DMS 273 treated with DMSO at 0.1 percent for 48 hours (cell line): Measurements from ENCODE around the gene SF3A2.
A peak's percentile ranks its signal among the peaks of the same experiment; 100 is the strongest.
"Not testable (repeated sequence)": the region's sequence is repeated elsewhere in the genome, so short reads cannot be mapped to it uniquely, and the experiment has no call there.

Experiments used
- DNase-seq: peaks from one replicate; lab custom pipeline; 2025; lab: John Stamatoyannopoulos, UW

SF3A2 gene

DNA sequence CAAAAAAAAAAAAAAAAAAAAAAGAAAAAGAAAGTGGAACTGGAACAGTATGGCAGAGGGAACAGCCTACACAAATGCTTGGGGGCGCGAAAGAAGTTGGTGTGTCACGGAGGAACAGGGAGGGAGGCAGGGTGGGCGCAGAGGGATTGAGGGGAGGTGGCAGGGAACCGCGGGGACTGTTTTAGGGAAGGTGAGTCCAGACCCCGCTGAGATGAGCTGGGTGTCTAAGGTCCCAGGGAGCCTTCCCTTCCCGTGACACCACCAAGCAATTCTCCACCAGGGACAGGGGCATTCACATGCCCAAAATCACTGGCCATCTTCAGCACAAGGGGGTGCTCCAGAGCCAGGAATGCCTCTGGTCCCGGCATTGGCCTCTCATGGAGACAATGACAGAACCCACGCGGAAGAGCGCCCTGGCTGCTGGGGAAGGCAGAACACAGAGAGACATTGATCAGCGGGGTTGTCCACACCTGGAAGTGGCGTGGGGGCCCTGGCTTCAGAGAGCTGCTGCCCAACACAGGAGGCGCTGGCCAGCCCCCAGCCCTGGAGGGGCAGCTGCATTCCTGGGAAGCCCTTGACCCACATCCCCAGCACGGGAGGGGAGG, 38.4 kb downstream of the SF3A2 start:
- DNase-seq: peak; percentile 33

DNA sequence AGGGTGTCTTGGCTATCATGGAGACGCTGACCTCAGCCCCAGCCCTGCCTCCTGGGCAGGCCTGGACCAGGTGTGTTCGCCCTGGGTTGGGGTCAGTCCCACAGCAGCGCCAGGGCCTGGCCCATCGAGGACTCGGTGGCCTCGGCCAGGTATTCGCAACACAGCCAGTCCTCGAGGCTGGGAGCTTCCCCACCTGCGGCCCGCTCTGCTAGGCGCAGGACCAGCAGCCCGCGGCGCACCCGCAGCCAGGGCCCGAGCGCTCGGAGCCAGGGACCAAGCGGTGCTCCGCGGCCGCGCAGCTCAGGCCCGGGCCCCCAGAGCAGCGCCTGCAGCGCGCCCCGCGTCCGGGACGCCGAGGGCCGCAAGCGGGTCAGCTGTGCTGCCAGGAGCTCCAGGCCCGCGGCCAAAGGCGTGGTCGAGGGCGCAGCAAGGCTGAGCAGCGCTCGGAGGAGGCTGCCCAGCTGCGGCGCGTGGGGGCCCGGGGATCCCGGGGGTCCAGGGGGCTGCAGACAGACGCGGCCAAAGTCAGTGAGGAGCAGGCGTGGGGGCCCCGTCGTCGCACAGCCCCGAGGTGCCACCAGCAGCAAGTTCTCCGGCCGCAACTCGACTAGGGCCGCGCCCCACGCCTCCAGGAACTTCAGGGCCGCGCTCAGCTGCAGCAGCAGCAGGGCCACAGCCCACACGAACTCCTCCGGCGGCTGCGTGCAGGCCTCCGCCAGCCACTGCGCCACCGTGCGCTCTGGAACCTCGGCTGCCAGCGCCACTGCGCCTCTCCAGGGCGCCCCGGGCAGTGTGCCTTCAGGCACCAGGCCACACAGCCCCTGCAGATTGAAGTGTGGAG, 39.2 kb downstream of the SF3A2 start:
- no peak for DNase-seq

DNA sequence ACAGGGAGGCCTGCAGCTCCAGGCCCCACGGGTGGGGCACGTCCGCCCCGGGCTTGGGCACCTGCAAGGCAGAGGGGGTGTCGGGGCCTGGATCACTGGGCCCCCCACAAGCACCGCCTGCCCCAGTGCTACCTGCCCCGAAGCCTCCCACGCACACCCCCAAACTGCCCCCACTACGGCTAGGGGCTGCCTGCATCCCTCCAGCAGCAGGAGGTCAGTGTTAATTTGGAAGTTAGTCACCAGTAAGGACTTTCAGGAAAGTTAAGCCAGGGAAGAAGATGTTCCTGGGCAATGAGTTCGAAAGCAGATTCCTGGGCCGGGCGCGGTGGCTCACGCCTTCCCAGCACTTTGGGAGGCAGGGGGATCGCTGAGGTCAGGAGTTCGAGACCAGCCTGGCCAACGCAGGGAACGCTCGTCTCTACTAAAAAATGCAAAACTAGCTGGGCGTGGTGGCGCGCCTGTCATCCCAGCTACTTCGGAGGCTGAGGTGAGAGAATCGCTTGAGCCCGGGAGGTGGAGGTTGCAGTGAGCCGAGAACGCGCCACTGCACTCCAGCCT, 39.9 kb downstream of the SF3A2 start:
- DNase-seq: no peak

DNA sequence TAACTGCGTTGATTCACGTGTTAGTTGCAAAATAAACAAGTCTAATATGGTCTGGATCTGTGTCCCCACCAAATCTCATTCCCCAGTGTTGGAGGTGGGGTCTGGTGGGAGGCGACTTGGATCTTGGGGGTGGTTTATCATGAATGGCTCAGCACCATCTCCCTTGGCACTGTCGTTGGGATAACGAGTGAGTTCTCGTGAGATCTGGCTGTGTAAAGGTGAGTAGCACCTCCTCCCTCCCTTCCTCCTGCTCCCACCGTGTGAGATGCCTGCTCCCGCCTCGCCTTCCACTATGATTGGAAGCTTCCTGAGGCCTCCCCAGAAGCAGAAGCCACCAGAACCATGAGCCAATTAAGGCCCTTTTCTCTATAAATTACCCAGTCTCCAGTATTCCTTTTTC, 40.5 kb downstream of the SF3A2 start:
- DNase-seq: no peak

DNA sequence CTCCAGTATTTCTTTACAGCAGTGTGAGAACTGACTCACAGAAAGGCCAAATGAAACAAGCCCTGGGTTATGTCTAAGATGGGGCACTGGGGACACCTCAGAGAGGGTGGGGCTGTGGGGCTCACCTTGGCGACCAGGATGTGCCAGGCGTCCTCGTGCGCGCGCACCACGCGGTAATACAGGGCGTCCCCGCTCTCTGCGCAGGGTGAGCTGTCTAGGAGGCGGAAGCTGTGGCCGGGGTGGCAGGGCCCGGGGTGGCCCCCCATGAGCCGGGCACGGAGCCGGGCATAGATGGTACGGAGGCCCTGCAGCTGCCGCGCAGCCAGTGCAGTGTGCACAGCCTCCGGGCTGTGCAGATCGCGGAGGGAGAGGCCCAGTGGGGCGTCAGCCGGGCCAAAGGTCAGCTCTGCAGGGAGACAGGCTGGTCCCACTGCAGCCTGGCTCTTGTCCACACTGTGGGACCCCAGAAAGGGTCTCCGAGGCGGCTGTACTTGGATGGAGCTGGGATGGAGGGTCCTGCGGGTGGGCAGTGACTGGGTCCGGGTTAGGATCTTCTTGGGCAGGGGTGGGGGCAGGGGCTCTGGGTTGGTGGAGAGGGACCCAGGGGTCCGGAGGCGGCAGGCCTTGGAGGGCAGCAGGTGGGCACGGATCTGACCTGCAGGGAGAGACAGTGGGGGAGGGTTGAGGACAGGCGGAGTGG, 42.0 kb downstream of the SF3A2 start:
- DNase-seq: no peak

DNA sequence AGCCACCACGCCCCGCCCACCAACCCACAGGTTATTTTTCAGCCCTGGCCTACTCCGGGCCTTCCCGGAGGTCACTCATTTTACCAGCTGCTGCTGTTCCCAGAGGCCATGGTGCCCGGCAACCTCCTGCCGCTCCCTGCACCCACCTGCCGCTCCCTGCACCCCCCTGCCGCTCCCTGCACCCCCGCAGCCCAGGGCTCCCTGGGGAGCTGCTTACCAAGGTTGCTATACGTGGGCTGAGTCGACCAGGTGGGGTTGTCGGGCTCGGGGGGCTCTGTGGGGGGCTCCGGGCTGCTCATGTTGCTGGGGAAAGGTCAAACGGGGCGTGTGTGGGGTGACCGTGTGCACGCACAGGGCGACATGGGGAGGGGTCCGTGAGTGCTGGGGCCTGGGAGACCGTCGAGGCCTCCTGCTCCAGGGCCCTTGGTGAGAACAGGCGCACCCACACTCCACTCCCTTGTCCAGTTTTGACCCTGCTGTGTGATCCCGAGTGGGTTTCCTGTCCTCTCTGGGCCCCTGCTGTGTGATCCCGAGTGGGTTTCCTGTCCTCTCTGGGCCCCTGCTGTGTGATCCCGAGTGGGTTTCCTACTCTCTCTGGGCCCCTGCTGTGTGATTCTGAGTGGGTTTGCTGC, 44.1 kb downstream of the SF3A2 start:
- no peak for DNase-seq

DNA sequence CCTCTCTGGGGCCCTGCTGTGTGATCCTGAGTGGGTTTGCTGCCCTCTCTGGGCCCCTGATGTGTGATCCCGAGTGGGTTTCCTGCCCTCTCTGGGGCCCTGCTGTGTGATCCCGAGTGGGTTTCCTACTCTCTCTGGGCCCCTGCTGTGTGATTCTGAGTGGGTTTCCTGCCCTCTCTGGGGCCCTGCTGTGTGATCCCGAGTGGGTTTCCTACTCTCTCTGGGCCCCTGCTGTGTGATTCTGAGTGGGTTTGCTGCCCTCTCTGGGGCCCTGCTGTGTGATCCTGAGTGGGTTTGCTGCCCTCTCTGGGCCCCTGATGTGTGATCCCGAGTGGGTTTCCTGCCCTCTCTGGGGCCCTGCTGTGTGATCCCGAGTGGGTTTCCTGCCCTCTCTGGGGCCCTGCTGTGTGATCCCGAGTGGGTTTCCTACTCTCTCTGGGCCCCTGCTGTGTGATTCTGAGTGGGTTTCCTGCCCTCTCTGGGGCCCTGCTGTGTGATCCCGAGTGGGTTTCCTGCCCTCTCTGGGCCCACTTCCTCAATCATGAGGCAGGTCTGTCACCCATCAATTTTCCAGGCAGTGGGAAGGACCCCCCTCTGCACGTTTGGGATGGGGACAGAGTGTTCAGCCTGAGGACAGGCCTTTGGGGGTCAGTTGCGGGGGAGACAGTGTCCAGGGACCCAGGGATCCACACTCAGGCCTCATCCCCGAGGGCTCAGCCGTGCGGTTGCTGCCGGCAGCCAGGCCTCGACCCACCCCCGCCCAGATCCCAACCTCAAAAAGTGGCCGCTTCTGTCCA, 44.8 kb downstream of the SF3A2 start:
- not testable (repeated sequence) for DNase-seq

DNA sequence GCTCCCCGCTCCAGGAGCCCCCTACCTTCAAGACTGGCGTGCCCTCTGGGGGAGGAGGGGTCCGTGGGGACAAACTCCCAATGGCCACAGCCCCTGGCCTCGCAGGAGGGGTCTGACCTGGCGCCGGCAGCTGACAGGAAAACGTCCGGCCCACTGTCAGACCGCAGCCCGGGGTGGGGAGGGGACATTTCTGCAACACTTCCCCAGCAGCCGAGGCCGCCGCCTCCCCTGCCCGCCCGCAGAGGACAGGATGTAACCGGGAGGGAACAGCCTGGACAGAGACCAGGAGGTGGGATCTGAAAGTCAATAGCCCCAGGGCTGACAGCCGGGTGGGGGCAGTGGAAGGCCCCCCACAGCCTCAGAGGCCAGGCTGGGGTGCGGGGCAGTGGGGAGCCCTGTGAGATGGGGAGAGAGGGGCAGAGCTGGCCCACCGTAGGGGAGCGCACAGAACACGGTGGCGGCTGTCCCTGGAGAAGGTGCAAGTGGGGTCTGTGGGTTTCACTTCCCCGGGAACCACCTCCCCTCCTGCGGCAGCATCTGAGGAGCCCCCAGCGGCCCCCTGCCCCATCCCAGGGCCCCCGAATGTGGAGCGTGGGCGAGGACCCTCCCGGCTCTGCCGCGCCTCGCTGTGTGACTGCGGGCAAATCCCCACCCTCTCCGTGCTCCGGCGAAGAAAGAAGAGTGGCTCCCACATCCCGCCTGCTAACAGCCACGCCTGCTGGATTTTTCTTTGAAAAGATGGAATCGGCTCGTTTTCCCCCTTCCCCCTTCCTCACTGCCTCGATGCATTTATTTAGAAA, 45.6 kb downstream of the SF3A2 start, which contains the start of gene PEAK3:
Gene PEAK3 (minus strand): TSS at position 114 of the 800 bp plus-strand sequence. CDS start 1,244 bp downstream, outside the sequence.
- DNase-seq: no peak

DNA sequence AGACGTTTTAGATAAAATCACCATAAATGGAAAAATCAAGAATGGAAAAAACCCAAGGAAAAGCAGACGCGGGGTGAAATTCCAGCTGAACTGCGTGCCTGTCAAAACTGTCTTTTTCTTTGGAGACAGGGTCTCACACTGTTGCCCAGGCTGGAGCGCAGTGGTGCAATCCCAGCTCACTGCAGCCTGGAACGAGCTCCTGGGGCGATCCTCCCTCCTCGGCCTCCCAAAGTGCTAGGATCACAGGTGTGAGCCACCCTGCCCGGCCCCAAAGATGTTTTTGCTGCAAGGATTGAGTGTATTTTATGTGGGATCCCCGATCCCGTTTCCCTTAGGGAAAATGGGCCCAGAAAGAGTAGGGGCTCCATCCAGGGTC, 46.2 kb downstream of the SF3A2 start:
- no peak for DNase-seq

DNA sequence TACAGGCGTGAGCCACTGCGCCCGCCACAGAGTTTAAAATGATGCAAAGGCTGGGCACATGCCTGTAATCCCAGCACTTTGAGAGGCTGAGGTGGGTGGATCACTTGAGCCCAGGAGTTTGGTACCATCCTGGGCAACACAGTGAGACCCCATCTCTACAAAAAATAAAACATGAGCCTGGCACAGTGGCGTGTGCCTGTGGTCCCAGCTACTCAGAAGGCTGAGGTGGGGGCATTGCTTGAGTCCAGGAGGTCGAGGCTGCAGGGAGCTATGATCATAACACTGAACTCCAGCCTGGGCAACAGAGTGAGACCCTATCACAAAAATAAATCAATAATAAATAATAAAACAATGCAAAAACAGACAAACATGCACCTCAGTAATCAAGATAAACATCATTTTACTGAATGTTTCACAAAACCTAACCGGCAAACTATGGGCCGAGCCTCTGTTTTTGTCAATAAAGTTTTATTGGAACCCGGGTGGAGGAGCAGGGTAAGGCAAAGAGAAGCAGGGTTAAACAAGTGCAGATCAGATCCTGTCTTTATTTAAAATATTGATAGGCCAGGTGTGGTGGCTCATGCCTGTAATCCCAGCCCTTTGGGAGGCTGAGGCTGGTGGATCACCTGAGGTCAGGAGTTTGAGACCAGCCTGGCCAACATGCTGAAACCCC, 47.3 kb downstream of the SF3A2 start:
- no peak for DNase-seq

DNA sequence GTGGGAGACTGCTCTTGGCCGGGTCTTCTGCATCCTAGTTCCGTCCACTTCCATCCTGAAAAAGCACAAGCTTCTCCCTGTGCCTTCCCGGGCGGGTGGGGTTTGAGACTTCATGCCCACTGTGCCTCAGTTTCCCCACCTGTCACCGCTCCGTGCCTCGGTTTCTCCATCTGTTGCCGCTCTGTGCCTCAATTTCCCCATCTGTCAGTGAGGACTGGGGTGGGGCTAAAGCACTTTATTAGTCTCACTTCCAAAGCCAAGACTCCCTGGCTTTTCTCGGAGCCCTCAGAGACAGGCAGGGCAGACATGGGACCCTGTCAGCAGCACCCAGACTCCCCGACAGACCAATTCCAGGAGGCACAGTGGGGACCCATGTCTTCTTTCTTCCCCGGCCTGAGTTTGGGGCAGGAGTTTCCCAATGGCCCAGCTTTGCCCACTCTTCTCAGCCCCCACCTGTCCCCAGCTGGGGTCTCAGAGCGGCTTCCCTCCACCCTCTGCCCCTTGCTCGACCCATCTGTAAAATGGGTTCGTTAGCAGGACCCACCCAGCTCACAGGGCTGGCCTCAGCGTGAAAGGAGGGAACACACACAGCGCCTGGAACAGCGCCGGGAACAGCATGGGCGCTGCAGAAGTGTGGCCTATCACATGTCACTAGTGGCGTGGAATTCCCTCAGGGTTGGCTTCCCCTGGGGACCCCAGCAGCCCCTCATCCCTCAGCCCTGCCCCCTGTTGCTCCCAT, 49.9 kb downstream of the SF3A2 start:
- no peak for DNase-seq

DNA sequence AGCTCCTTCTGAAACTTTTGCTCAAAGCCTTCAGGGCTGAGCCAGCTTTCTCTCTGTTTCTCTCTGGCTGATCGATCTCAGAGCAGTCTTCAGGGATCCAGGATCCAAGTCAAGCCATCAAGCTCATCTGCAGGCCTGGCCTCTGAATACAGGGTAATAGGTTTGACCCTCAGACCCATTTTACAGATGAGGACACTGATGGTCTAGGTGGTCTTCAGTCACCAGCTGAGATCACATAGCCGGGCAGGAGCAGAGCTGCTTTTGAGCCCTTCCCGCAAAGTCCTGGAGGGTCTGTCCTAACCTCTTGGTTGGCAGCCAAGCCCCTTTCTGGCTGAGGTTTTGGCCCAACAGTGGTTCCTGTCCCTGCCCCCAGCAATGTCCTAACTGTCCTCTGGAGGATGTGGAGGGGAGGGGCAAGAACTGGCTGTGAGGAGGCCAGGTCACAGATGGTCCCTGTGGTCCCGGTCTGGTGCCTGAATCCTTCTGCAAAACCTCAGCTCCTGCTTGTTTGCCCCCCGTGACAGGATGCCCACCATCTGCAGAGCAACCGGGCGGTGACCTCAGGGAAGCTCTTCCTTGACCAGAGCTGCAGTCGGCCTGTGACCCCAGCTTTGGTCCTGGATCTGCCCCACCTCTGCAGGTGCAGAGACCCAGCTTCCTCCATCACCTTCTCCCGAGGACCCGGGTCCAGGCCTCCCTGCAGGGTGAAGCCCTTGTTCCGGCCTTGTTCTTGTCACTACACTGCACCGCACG, 51.1 kb downstream of the SF3A2 start:
- no peak for DNase-seq

DNA sequence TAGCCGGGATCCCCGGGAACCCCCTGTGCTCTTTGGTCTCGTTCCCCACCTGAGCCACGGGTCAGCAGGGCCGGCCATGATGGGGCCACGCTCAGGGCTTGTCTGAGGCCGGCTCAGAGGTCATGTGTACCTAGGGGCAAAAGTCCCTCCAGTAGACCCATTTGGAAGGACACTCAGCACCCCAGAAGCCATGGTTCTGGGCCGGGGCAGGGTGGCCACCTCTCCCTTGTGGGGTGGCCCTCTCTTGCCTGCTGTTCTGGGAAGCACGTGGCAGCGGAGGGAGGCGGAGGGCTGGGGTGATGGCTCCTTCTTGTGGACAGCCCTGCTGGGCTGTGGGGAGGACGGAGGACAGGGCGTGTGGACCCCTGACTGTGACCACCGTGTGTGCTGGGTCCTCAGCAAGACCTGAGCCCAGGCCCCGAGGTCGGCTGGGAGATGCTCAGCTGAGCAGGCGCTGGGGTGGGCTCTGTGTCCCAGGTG, 51.8 kb downstream of the SF3A2 start:
- DNase-seq: peak; percentile 92

DNA sequence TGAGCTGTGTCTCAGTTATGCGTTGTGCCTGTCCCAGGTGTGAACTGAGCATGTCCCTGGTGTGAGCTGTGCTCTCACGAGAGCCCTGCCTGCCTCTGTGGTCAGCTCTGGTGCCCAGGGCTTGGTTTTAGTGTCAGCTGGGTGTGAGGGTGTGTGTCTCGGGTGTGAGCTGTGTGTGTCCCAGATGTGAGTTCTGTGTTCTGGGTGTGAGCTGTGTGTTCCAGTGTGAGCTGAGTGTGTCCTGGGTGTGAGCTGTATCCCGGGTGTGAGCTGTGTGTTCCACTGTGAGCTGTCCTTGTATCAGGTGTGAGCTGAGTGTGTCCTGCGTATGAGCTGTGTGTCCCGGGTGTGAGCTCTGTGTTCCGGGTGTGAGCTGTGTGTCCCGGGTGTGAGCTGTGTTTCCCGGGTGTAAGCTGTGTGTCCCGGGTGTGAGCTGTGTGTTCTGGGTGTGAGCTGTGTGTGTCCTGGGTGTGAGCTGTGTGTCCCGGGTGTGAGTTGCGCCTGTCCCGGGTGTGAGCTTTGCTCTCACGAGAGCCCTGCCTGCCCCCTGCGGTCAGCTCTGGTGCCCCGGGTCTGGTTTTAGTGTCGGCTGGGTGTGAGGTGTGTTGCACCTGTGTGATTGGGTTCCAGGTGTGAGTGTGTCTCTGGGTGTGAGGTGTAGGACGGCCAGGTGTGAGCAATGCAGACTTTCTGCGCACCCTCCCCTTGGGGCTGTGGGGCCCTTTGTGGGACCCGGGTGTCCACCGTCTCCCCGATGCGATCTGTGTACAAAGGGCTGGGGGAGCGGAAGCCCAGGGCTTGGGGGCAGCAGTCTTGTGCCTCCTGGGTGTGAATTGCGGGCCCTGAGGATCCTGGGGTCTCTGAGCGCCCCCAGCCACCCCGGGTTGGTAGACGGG, 52.4 kb downstream of the SF3A2 start:
- no peak for DNase-seq

DNA sequence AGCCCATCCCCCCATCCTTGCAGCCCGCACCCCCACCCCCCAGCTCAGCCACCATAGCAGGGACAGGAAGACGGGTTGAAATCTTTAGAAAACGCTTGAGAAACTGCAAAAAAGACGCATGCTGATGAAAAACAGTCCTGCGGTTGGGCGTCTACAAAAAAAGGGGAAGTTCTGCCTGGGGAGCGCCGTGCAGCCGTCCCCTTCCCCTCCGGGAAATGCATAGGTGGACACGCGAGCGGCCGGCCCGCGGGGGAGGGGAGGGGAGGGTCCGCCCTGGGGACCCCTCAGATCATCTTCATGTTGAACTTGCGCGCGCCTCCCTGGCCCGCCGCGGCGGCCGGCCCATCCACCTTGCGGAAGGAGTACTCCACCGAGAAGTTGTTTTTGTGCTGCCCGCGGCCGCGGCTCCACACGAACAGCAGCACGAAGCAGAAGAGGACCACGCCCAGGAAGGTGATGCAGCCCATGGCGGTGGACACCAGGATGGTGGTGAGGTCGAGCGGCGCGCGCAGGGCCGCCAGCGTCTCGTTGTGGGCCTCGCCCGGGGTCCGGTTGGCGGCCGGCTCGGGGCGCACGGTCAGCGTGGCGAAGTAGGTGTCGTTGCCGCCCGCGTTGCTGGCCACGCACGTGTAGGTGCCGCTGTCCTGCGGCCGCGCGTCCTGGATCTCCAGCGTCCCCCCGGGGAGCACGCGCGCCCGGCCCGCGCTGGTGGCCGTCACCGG, 53.3 kb downstream of the SF3A2 start:
- no peak for DNase-seq

DNA sequence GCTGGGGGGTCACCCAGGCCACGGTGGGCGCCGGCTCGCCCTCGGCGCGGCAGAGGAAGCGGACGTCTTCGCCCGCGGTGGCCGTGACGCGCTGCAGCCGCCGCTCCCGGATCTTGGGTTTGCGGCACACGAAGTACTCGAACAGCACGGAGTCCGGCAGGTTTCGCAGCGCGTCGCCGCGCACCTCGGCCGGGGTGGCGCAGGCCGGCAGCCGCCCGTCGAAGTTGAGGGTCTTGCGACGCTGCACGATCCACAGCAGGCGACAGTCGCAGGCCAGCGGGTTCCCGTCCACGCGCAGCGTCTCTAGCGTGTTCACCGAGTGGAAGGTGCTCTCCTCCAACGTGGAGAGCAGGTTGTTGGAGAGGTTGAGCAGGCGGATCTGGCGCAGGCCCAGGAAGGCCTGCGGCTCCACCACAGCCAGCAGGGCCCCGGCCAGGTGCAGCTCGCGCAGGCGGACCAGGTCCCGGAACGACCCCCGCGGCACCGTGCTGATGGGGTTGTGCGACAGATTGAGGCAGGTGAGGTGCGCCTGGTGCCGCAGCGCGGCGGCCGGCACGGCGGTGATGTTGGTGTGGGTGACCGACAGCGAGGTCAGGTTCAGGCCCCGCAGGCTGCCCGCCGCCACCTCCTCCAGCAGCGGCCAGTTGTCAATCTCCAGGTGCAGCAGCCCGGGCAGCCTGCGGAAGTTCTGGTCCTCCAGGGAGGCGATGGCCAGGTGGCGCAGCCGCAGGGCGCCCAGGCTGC, 54.0 kb downstream of the SF3A2 start:
- no peak for DNase-seq
